Caki2 (cell line): Measurements from ENCODE around the gene S100A2. TPM values are rescaled to one million over a fixed set of nuclear protein-coding genes. Genes with fewer than 3 reads are reported as not detected.
A peak's percentile ranks its signal among the peaks of the same experiment; 100 is the strongest.

Source experiments
- DNase-seq: peaks from one replicate; pipeline ENCODE4 v3.0.0-alpha.2; 2015; ENCODE audit warnings: low read depth
- in situ Hi-C: cut with HindIII; loops from 2 replicates; pipeline ENCODE4 v1.10.0; 2016; ENCODE audit warnings: low sequenced_read_pairs, low pct_unique_long_range_greater_than_20kb, mixed read lengths
- total RNA-seq: library from RNA; depleted of rRNA; stranded (reverse); fragments of >200 nt; shearing (Covaris generic); gene quantifications from 2 replicates; pipeline ENCODE4 v1.2.3, GENCODE V29; 2014; ENCODE audit warnings: low replicate concordance; rRNA removed

Gene S100A2
- total RNA-seq, result 10.0 and 24.4 TPM in 2 replicates

DNA sequence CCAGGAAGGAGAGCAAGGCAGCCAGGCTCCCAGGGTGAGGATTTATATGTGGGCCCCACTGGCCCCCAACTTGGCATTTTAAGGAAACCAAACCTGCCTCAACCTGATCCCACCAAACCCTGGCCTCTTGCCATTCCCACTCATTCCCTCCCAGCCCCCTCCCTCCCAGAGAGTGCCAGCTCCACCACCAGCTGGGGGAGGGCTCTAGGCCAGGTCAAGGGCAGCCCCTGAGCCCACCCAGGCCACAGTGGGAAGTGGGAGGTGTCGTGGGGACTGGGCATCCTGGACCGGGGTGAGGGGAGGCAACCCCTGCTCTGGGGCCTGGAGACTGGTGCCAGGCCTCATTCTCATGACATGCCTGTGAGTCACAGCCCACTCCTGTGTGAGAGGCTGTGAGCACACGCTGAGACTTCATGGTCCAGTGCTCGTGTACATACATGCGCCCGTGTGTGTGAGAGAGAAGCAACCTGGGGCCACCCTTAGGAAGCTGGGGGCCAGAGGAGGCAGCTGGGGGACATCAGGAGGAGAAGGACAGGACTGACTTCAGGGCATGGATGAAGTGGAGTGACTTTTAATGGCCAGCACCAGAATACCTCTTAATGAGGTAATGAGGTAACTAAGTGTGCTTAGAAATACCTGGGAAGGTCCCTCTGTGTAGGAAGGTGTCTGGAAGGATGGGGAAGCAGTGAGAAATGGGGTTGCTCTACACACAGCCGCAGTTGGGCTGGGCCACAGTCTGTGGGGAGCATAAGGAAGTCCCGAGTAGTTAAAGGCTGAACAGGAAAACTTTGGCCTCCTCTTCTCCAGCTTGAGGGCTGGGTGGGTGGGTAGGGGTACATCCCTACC is at the start of gene S100A2:
Gene S100A2, minus strand, starts transcription at position 316 of the 846 bp plus-strand sequence. CDS start 1,967 bp downstream, outside the sequence.
- in situ Hi-C loops, result no loop called here
- DNase-seq, result peak; percentile 93

DNA sequence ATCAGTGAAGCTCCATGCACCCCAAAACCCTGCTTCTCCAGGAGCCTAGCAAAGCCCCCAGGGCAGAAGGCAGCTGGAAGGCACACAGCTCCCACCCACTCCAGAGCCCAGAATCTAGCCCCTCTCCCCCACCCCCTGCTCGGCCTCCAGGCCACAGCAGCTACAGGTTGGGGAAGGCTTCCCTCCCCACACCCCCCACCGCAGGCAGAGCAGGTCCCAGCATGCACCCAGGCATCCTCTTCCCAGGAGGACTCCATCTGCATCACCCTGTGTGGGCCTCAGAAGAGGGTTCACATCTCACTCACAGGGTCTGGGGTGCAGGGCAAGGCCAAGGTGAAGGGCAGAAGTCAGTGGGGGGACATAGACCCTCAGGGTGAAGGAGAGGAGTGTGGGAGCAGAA is 49.8 kb upstream of the S100A2 start:
- in situ Hi-C loops, result no loop called here
- no peak for DNase-seq

DNA sequence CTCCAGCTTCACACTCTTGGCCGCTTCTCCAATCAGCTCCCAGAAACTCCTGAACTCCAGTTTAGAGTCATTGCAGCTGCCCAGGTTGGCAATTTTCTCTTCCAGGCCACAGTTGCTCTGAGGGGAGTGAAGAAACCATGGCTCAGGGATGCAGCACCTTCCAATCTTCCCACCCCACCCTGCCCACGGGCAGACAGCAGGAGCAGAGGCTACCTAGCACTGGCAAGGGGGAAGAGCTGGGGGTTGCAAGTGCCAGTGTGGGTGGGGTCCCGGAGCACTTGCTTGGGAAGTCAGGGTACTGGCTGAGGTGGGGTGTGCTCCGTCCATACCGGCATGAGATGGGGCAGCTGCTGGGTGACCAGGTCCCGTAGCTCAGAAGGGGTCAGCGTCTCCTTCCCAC is 49.3 kb upstream of the S100A2 start:
- DNase-seq, result no peak
- in situ Hi-C loops, result no loop called here

DNA sequence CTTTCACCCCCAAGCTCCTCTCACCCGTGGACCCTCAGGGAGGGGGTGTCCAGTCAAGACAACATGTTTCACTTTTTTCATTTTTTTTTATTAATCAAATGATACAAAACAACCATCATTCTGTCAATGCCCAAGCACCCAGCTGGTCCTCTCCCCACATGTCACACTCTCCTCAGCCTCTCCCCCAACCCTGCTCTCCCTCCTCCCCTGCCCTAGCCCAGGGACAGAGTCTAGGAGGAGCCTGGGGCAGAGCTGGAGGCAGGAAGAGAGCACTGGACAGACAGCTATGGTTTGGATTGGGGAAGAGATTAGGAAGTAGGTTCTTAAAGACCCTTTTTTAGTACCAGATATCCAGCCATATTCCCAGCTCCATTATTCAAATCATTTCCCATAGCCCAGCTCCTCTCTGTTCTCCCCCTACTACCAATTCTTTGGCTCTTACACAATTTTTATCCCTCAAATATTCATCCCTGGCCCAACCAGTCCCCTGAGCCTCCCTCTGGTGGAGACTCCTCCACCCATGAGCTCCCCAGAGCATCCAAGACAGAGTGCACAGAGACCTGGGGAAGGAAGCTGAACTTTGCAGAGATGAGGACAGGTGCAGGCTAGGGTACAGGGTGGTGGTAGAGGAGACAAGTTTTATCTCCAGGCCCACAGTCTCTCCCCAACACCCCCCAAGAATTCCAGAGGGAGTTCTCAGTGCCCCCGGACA is 48.7 kb upstream of the S100A2 start:
- in situ Hi-C loops, result no loop called here
- no peak for DNase-seq

DNA sequence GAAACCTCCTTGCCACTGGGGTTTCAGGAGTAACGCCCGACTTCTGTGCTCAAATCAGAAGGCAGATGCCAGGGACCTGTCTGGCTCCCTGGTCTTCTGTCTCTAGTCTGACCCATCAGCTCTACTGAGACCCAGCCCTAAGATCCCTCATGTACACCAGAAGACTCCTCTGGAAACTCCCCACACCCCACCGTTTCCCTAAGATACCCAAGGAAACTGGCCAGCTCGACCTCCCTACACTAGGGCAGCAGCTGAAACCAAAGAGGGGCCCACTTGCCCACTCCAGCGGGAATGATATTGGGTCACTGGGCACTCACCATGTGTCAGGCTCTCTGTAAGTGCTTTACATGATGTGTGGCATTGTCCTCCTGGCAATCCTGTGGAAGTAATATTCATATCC is 47.8 kb upstream of the S100A2 start:
- in situ Hi-C loops, result no loop called here
- no peak for DNase-seq

DNA sequence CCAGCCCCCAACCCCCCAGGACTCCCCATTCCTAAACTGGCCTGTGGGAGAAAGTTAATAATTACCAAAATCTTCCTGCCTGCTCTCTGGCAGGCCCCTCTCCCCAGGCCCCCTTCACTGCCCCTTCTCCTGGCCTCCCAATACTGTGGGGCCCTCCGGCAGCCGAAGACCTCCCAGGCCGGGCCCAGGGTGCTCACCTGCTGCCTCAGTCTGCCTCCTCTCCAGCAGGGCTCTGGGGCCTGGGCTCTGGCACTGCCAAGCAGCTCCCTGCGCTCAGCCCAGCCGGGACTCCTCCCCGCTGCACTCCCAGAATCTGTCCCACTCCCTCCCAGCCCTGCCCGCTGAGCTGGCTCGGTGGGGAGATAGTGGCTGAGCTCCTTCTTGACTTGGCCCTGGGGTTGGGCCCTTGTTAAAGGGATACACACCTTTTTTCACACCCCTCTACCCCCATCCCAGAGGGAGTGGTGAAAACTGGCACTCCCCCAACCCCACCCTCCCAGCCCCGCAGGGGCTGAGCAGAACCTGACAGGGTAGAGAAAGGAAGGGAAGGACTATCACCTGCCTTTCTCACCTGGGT is 47.2 kb upstream of the S100A2 start, which contains the start of gene S100A16:
Gene S100A16, minus strand, starts transcription at position 383 of the 577 bp plus-strand sequence. CDS start 4,986 bp downstream, outside the sequence.
- peak; percentile 77 for DNase-seq
- in situ Hi-C loops, result no loop called here

DNA sequence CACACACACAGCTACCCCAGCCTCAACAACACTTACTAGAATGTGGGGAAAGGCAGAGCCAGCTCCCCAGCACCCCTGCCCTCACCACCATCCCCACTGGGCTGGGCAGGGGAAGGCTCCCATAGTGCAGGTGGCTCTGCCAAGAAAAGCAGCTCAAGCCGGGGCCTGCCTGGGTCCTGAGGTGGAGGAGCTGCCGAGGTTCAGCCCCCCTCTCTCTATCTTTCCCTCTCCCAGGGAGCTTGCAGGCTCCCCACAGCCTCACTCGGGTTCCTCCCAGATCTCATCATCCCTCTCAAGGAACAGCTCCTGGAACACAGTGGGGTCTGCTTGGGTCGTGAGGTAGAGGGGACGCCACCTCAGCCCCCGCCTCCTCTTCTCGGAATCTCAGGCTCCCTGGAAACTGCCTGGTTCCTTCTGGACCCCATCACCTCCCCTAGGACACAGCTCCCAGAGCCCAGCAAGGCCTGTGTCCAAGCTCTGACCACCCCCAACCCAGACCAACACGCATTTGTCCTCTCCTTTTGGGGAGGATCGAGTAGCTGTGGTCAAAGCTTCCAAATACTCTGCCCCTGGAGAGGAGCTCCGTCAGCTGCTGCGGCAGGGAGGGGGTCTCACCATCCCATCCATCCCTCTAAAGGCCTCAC is 46.6 kb upstream of the S100A2 start:
- in situ Hi-C loops, result no loop called here
- no peak for DNase-seq

DNA sequence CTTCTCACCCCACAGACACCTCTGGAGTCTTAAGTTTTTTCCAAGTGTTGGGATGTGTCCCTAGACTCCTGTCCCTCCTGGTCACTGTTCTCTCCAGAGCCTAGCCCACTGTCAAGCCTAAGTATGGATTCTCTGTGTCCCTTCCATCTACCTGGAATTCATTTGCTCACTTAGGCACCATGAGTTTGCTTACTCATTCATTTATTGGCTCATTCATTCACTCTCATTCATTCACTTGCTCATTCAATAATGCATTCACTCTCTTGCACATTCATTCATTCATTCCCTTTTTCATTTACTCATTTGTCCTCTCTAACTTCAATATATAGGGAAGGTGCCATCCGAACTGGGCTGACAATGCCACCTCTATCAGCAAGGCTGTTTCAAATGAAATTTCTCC is 45.7 kb upstream of the S100A2 start:
- in situ Hi-C loops, result no loop called here
- no peak for DNase-seq

DNA sequence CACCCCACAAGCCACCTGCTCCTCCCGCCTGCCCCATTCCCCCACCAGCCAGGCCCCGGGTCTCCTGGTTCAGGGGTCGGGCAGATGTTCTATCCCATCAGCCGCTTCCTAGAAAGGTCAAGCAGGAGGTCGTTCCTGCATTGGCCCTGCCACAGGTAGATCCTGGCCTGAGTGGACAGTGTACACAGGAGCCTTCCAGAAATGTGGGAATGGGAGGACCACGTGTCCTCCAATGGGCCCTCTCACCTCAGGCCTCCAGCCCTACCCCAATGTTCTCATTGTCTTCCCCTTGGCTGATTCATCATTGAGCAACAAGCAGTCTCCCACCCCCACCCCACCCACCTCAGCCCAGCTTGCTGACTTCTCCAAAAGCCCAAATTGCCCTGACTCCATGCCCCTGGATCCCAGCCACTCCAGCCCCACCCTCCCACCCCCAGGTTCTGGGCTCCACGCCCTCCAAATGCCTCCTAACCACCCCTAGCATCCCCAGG is 45.2 kb upstream of the S100A2 start:
- no peak for DNase-seq
- in situ Hi-C loops, result no loop called here

DNA sequence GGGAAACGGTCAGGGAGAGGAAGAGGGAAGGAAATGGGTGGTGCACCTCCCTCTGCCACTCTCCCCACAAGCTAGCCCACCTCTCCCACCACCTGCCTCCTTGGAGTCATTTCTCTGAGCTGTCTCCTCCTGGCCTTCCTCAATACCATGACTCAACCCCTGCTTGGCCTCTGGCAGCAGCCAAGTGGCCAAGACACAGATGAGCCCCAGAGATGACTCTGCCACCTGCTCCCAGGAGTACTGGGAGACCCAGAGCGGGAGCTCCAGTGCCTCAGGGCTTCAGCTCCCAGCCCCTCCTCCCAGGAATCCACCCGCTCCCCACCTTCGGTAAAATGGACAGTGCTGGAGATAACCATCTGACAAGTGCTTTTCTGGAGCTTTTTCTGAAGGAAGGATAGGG is 44.7 kb upstream of the S100A2 start:
- in situ Hi-C loops, result no loop called here
- no peak for DNase-seq

DNA sequence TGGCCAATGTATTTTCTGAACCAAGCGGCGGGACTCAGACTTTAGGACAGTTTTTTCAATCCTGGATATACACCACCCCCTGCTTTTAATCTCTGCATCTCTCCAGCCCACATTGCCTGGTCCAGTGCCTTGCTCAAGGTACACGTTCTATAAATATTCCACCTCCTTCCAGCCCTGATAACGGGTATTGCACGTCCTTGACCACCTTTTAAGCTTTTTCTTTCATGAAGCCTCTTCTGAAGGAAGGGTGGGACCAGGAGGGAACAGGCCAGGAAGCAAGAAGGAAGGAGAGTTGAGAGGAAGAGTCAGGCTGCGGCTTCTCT is 43.9 kb upstream of the S100A2 start:
- in situ Hi-C loops, result no loop called here
- DNase-seq, result no peak

DNA sequence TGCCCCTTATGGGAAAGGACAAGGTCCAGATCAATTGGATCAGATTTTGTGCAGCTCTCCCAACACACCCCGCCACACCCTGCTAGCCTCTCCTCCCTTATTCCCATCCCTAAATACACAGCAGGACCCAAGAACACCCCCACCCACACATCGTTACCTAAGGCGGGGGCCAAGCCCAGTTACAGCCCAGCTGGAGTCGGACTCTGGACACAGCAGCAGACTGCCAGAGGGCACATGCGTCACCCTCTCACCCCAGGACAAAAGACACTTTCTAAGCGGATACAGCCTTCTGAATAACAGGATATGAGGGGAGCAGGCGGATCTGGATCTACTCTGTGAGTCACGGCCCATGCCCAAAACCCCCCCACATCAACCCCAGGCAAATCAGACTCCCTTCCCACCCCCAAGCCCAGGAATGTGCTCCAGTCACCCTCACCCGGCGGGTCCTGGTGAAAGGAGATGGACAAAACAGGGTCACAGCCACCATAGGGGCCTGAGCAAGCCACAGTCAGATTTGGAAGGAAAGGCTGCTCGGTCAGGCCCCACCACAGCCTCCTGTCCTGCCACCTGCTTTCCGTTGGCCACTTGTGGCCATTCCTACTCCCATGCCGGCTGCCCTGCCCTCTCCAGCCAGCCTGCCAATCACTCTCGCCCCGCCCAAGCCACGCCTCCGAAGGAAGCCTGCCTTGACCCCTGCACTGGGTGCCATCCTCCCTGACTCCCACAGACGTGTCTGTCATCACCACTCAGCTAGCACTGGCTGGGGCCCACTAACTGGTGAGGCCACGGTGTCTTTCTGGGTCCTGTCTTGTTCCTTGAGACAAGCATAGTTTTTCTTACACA is 43.3 kb upstream of the S100A2 start:
- peak; percentile 86 for DNase-seq
- in situ Hi-C loops, result no loop called here

DNA sequence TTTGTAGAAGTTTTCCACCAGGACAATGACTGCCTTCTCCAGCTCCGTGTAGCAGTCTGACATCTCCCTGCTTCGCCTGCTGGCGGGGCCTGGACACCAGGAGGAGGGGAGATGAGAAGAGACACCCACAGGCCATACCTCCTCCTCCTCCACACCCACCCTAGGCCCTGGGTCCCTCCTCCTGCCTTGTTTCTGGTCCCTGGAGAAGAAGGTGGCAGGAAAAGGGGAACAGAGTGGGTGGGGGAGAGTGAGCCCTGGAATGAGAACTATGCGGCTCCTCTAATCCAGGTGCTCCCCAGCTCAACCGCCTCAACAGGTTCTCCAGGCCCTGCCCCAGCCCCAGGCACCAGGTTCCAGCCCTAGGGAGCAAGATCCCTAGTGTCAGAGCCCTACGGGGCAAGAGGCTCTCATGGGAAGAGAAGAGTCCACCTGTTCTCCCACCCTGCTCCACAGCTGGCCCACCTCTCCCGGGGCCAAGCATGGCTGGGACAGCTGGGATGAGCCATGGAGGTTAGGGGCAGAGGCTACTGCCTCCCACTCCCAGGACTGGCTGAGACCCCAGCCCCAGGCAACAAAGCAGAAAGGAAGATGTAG is 42.5 kb upstream of the S100A2 start:
- no peak for DNase-seq

DNA sequence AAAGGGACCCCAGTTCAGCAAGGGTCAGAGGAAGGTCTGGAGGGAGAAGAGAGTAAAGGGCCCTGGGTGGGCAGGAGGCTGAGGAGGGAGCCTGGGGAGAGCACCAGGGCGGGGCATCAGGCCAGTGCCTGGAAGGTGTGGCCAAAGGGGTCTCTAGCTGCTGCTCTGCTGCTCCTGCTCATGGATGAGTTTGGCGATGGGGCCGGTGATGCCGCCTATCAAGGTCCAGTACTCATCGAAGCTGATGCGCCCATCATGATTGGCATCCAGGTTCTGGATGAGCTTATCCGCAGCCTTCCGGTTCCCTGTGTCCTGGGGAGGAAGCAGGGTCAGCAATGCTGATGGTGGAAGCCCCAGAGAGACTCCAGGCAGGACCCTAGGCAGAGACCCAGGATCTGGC is 41.7 kb upstream of the S100A2 start:
- in situ Hi-C loops, result no loop called here
- no peak for DNase-seq

More for the DNA sequence above, 42.5 kb upstream of the S100A2 start:
- in situ Hi-C loops, result no loop called here

DNA sequence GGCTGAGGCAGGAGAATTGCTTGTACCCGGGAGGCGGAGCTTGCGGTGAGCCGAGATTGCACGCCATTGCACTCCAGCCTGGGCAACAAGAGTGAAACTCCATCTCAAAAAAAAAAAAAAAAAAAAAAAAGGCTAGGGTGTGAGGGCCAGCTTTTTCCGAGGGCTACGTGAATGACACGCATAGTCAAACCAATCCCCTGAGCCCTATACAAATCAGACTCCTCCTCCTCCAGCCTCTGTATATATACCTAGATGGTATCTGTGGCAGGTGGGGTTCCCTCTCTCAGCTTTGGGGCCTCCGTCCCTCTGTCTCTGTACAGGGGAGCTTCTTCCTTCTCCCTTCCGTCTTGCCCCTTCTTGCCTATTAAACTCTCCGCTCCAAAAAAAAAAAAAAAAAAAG is 40.5 kb upstream of the S100A2 start:
- in situ Hi-C loops, result no loop called here
- no peak for DNase-seq

DNA sequence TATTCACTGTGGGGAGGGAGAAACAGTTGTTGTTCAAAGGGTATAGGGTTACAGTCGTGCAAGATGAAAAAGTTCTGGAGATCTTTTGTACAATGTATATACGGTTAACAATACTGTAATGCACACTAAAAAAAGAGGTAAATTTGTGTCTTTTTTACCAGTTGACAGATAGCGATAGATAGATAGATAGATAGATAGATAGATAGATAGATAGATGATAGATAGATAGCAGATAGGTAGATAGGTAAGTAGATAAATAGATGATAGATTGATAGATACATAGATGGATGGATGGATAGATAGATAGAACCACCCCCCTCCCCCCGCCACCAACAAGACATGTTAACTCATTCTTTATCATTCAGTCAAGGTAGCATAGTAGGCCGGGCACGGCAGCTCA is 37.1 kb upstream of the S100A2 start:
- in situ Hi-C loops, result no loop called here
- no peak for DNase-seq

DNA sequence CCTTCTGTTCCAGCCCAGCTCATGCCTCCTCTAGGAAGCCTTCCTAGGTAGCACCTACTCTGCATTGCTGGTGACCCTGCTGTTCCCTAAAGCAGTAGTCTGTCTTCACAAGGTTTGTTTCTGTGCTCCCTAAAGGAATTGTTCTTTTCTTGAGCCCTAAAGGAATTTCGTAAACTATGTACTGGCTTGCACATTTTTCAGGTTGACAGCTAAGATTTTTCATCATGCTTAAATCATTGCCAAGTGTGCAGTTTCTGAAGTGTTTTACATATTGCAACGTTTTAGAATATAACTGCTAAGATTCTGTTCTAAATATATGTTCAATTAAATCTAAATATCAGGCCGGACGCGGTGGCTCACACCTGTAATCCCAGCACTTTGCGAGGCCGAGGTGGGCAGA is 34.2 kb upstream of the S100A2 start:
- in situ Hi-C loops, result no loop called here
- DNase-seq, result no peak
